Epithelial cell of proximal tubule (primary cell): ENCODE results near the gene ADGRG4. TPM values are rescaled to one million over a fixed set of nuclear protein-coding genes. Genes with fewer than 3 reads are reported as not detected.
"Not testable (repeated sequence)": the region's sequence is repeated elsewhere in the genome, so short reads cannot be mapped to it uniquely, and the experiment has no call there.

Source experiments
- DNase-seq: peaks from one replicate; pipeline ENCODE4 v3.0.0-alpha.2; 2011; ENCODE audit warnings: low read depth
- H3K4me3 ChIP-seq: 2 replicates; pipeline ENCODE4 v1.5.1; 2011; ENCODE audit warnings: low read depth, mild to moderate bottlenecking, low read length
- total RNA-seq: library from RNA; depleted of rRNA; stranded (reverse); fragments of >200 nt; gene quantifications from 2 replicates; pipeline ENCODE4 v1.2.3, GENCODE V29; 2015
- TF ChIP-seq, protein P1 (sequence below): conservative IDR thresholded peaks from 2 replicates; pipeline ENCODE4 v1.5.1; 2012; ENCODE audit warnings: low read depth, mild to moderate bottlenecking, low read length

The ADGRG4 gene, protein sequence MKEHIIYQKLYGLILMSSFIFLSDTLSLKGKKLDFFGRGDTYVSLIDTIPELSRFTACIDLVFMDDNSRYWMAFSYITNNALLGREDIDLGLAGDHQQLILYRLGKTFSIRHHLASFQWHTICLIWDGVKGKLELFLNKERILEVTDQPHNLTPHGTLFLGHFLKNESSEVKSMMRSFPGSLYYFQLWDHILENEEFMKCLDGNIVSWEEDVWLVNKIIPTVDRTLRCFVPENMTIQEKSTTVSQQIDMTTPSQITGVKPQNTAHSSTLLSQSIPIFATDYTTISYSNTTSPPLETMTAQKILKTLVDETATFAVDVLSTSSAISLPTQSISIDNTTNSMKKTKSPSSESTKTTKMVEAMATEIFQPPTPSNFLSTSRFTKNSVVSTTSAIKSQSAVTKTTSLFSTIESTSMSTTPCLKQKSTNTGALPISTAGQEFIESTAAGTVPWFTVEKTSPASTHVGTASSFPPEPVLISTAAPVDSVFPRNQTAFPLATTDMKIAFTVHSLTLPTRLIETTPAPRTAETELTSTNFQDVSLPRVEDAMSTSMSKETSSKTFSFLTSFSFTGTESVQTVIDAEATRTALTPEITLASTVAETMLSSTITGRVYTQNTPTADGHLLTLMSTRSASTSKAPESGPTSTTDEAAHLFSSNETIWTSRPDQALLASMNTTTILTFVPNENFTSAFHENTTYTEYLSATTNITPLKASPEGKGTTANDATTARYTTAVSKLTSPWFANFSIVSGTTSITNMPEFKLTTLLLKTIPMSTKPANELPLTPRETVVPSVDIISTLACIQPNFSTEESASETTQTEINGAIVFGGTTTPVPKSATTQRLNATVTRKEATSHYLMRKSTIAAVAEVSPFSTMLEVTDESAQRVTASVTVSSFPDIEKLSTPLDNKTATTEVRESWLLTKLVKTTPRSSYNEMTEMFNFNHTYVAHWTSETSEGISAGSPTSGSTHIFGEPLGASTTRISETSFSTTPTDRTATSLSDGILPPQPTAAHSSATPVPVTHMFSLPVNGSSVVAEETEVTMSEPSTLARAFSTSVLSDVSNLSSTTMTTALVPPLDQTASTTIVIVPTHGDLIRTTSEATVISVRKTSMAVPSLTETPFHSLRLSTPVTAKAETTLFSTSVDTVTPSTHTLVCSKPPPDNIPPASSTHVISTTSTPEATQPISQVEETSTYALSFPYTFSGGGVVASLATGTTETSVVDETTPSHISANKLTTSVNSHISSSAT (N-terminal part only)
- total RNA-seq, result not detected in 2 replicates

- not testable (repeated sequence) for DNase-seq, H3K4me3 ChIP-seq
Observed at GRCh38 chrX:136300721-136301120, at the start of gene ADGRG4. Gene ADGRG4 (plus strand): TSS chrX:136300963. CDS start chrX:136308778, 7,815 bp downstream.

DNA sequence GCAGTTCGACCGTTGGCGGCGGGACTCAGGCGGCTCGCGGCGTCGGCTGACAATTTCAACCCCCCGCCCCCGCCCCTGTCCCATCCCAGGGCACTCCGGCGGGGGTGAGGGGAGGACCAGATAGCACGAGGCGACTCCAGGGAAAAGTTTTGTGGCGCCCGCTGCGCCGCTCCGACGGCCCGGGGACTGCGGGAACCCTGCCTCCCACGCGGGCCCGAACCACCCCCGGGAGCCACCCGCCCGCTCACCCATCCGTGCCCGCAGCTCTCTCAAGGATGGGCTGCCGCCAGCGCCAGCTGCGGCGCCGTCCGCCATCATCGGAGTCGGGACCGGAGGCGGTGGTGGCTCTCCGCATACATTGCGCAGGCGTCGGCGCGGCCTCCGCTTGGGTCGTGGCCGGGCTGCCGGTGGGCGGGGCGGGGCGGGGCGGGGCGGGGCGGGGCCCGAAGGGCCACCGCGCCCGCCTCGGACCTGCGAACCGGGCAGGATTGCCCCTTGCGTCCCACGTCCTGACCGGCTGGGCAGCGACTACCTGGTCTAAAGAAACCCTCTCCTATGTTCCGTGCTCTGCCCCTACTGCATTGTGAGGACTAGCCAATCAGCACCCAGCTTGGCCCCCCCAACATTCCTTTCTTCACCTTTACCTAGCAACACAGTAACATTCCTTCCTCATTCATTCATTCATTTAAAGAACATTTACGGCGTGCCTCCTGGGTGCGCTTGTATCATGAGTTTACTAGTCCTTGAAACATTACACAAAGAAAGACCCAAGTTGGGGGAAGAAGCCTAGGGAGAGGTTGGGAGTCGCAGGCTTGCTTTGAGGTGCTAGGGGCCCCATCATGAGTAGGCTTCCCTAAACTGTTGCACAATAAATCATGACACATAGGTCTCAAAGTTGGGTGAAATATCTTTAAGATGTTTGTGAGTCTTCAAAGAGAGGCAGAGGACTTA is 49.4 kb upstream of the ADGRG4 start, which contains the start of gene MAP7D3:
TSS of gene MAP7D3 (minus strand) at position 360 of the 951 bp plus-strand sequence. CDS start at position 318, 42 bp downstream.
- TF ChIP-seq, protein P1, sequence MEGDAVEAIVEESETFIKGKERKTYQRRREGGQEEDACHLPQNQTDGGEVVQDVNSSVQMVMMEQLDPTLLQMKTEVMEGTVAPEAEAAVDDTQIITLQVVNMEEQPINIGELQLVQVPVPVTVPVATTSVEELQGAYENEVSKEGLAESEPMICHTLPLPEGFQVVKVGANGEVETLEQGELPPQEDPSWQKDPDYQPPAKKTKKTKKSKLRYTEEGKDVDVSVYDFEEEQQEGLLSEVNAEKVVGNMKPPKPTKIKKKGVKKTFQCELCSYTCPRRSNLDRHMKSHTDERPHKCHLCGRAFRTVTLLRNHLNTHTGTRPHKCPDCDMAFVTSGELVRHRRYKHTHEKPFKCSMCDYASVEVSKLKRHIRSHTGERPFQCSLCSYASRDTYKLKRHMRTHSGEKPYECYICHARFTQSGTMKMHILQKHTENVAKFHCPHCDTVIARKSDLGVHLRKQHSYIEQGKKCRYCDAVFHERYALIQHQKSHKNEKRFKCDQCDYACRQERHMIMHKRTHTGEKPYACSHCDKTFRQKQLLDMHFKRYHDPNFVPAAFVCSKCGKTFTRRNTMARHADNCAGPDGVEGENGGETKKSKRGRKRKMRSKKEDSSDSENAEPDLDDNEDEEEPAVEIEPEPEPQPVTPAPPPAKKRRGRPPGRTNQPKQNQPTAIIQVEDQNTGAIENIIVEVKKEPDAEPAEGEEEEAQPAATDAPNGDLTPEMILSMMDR, result no peak
- no peak for DNase-seq

GRCh38 chrX:136255541-136255940 is 45.2 kb upstream of the ADGRG4 start:
- TF ChIP-seq, protein P1, result no peak
- DNase-seq, result no peak
- no peak overlapping the region for H3K4me3 ChIP-seq

More for the DNA sequence above, 49.4 kb upstream of the ADGRG4 start, which contains the start of gene MAP7D3:
- H3K4me3 ChIP-seq, result peak within 1 kb of the TSS; percentile 70

- TF ChIP-seq, protein P1, result no peak
- DNase-seq, result no peak
- no peak overlapping the region for H3K4me3 ChIP-seq
Observed at GRCh38 chrX:136256026-136256425, 44.7 kb upstream of the ADGRG4 start.

DNA sequence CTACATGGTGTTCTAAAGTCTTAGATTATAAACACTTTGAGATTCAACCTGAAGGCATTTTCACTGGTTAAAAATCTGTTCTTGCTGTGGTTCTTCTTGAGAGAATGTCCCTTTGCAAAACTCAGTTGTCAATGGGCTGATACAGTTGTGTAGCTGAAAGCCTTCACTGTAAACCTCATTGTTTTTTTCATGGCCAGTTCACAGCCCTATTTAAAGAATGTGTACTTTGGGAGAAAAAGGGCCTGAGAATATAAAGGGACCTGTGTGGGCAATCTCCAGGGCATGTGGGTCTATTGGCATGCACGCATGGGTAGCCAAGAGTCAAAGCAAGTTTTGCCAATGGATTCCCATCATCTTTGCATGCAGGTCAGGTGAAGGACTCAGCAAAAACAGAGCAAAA is 41.8 kb upstream of the ADGRG4 start:
- no peak for DNase-seq
- H3K4me3 ChIP-seq, result no peak overlapping the region
- TF ChIP-seq, protein P1, result no peak

DNA sequence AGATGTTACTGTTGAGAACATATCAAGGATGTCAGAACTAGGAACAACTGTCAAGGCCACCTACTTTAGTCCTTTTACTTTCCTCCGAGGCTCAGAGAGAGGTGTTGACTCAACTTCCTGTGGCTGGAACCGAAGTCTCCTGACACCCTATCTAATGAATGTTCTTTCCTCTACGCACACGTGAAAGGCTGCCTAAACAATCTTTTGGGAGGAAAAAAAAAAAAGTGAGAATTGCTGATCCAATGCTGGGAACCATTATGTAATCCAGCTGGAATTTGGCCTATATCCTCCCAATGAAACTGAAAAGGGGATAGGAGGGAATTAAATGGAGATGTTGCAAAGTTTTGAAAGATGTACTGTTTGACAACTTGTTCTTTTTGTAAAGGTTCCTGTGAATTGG is 41.2 kb upstream of the ADGRG4 start:
- no peak for DNase-seq
- no peak overlapping the region for H3K4me3 ChIP-seq
- TF ChIP-seq, protein P1, result no peak
